GM12878 (cell line): Measurements from ENCODE around the gene TNKS2. TPM values are rescaled to one million over a fixed set of nuclear protein-coding genes. Genes with fewer than 3 reads are reported as not detected.

Source experiments
- ATAC-seq: fragments of 200-7000 bp; cut with Tn5 transposase; 3 replicates; pipeline ENCODE4 v1.9.1; 2020; ENCODE audit warnings: mild to moderate bottlenecking, moderate library complexity
- BruUV-seq: library from RNA; stranded (reverse); fragments of 400-500 nt; replicated peaks from 2 replicates; lab custom pipeline; 2021; lab: Mats Ljungman, UMichigan
- CTCF ChIA-PET: fragments of 300-600 bp; sonication (Branson Sonifier 250); formaldehyde crosslinking; extraction: SDS; loops from one replicate; lab custom pipeline; 2021; ENCODE audit warnings: inconsistent platforms; lab: Yijun Ruan, JAX
- POLR2A ChIA-PET: fragments of 350-600 bp; formaldehyde crosslinking; extraction: SDS; loops from one replicate; lab custom pipeline; 2021; ENCODE audit warnings: inconsistent platforms; lab: Charles Lee
- RAD21 ChIA-PET: fragments of 300-600 bp; sonication (Branson Sonifier 250); formaldehyde crosslinking; loops from one replicate; lab custom pipeline; 2023; ENCODE audit warnings: antibody characterized with exemption; ENCODE audit not compliant: unreplicated experiment; lab: Charles Lee
- SMC1A ChIA-PET: fragments of 300-600 bp; sonication (Branson Sonifier 250); formaldehyde crosslinking; loops from one replicate; lab custom pipeline; 2023; ENCODE audit not compliant: unreplicated experiment, uncharacterized antibody; lab: Charles Lee
- DNase-seq: peaks from one replicate; pipeline ENCODE4 v3.0.0-alpha.2; 2011; ENCODE audit warnings: low read depth, low spot score
- FAIRE-seq: peaks from 3 replicates; lab custom pipeline; 2011; peaks lifted over from hg19 to GRCh38; lab: Jason Lieb, UNC
- H2AFZ ChIP-seq: 2 replicates; pipeline ENCODE4 v1.6.0; 2011; ENCODE audit warnings: low read depth, low read length, control low read depth; ENCODE audit not compliant: control insufficient read depth
- H3K27ac ChIP-seq: 2 replicates; pipeline ENCODE4 v1.5.1; 2011; ENCODE audit warnings: control low read depth; ENCODE audit not compliant: control insufficient read depth, insufficient read depth
- H3K27me3 ChIP-seq, 2 experiments: replicated peaks in 1 of 2; 2 replicates each; pipeline versions ENCODE4 v1.6.0 to v1.6.1; 2011; ENCODE audit warnings: low read length in 1 of 2; ENCODE audit not compliant: control insufficient read depth in 2 of 2, insufficient read depth in 2 of 2
- H3K36me3 ChIP-seq, 2 experiments: 2 replicates each; pipeline ENCODE4 v1.5.1; 2011; ENCODE audit warnings: low read length in 1 of 2; ENCODE audit not compliant: control insufficient read depth in 2 of 2, insufficient read depth in 2 of 2
- H3K4me1 ChIP-seq: 2 replicates; pipeline ENCODE4 v1.6.1; 2011; ENCODE audit warnings: mild to moderate bottlenecking, low read length, moderate library complexity, mixed read lengths; ENCODE audit not compliant: control insufficient read depth, insufficient read depth
- H3K4me2 ChIP-seq: 2 replicates; pipeline ENCODE4 v1.6.0; 2011; ENCODE audit warnings: control low read depth; ENCODE audit not compliant: control insufficient read depth, insufficient read depth
- H3K4me3 ChIP-seq: fragments of 200-600 bp; sonication (generic); 2 replicates; pipeline ENCODE4 v1.5.1; 2016
- H3K79me2 ChIP-seq: 2 replicates; pipeline ENCODE4 v1.6.0; 2011; ENCODE audit warnings: low read length; ENCODE audit not compliant: control insufficient read depth, insufficient read depth
- H3K9ac ChIP-seq: 2 replicates; pipeline ENCODE4 v1.8.0; 2011; ENCODE audit warnings: low read length, control low read depth, mixed read lengths; ENCODE audit not compliant: control insufficient read depth, insufficient read depth
- H3K9me3 ChIP-seq: replicated peaks from 3 replicates; pipeline ENCODE4 v1.5.1; 2011; ENCODE audit warnings: mild to moderate bottlenecking, low read length; ENCODE audit not compliant: control insufficient read depth, insufficient read depth
- H4K20me1 ChIP-seq: 2 replicates; pipeline ENCODE4 v1.6.0; 2011; ENCODE audit not compliant: control insufficient read depth, insufficient read depth
- BRCA1 ChIP-seq: IDR thresholded peaks from 2 replicates; pipeline ENCODE4 v1.6.1; 2011; ENCODE audit warnings: low read depth, low read length, improper control_type of control experiment
- HDAC2 ChIP-seq: fragments of 200-600 bp; sonication (generic); IDR thresholded peaks from 2 replicates; pipeline ENCODE4 v1.6.1; 2017
- JUNB ChIP-seq: IDR thresholded peaks from 2 replicates; pipeline ENCODE4 v1.6.1; 2016; ENCODE audit warnings: antibody characterized with exemption, mild to moderate bottlenecking
- MYB ChIP-seq: fragments of 150-350 bp; IDR thresholded peaks from 2 replicates; pipeline ENCODE4 v1.6.1; 2014; ENCODE audit warnings: mild to moderate bottlenecking, low read depth, low read length, borderline replicate concordance
- RAD21 ChIP-seq: IDR thresholded peaks from 2 replicates; pipeline ENCODE4 v1.6.1; 2011; ENCODE audit warnings: mild to moderate bottlenecking, low read depth, low read length, moderate library complexity; ENCODE audit not compliant: insufficient read depth
- RAD51 ChIP-seq: fragments of 450-650 bp; IDR thresholded peaks from 2 replicates; pipeline ENCODE4 v1.6.1; 2016; ENCODE audit warnings: moderate library complexity, mild to moderate bottlenecking, inconsistent platforms
- SIX5 ChIP-seq: IDR thresholded peaks from 2 replicates; pipeline ENCODE4 v1.6.1; 2011; ENCODE audit warnings: mild to moderate bottlenecking, low read depth, low read length, moderate library complexity; ENCODE audit not compliant: severe bottlenecking
- SPI1 ChIP-seq: IDR thresholded peaks from 2 replicates; pipeline ENCODE4 v1.6.1; 2011; ENCODE audit warnings: low read depth, mild to moderate bottlenecking, low read length, moderate library complexity, borderline replicate concordance; ENCODE audit not compliant: insufficient read depth
- SREBF2 ChIP-seq: IDR thresholded peaks from 2 replicates; pipeline ENCODE4 v1.6.1; 2012; ENCODE audit warnings: mild to moderate bottlenecking, low read length
- SRF ChIP-seq, 2 experiments: IDR thresholded peaks; 2 replicates each; pipeline ENCODE4 v1.6.1; 2011; ENCODE audit warnings: low read depth in 2 of 2, low read length in 2 of 2, mild to moderate bottlenecking in 1 of 2, moderate library complexity in 1 of 2
- YBX1 ChIP-seq: fragments of 450-650 bp; IDR thresholded peaks from 2 replicates; pipeline ENCODE4 v1.6.1; 2016; ENCODE audit warnings: antibody characterized with exemption
- ZBED1 ChIP-seq: IDR thresholded peaks from 2 replicates; pipeline ENCODE4 v1.6.1; 2016; ENCODE audit warnings: borderline replicate concordance
- WGBS: methylation state at CpG from one replicate; pipeline ENCODE4 v1.1.6; 2016; ENCODE audit warnings: low lambda C conversion rate; ENCODE audit not compliant: insufficient replicate concordance, insufficient coverage; ENCODE audit errors: missing lambda C conversion rate; 5-methylcytosine and 5-hydroxymethylcytosine counted together
- in situ Hi-C: fragments of 300-500 bp; cut with MboI; formaldehyde crosslinking; loops from 9 replicates; pipeline ENCODE4 v1.14.3; 2018; ENCODE audit warnings: mixed read lengths
- intact Hi-C: fragments of 100-400 bp; cut with micrococcal nuclease; formaldehyde crosslinking; loops from one replicate; pipeline ENCODE4 v1.14.2; 2022; ENCODE audit not compliant: unreplicated experiment
- polyA plus RNA-seq, 11 experiments: library from polyadenylated mRNA; depleted of rRNA in 4 of 11; unstranded in 6 of 11; stranded (reverse) in 5 of 11; fragments of >200 nt; fragmentation: Nextera tagmentation in 4 of 11; fragmentation: Illumina TruSeq in 1 of 11; extraction: Ambion mirVana in 4 of 11; extraction: Trizol in 1 of 11; gene quantifications; 1 replicate in 1 of 11; 2 replicates in 10 of 11; pipeline versions ENCODE4 v1.2.1 to v1.2.3, GENCODE V29; 2011 to 2016; ENCODE audit warnings: inconsistent platforms in 2 of 11, missing spikeins in 2 of 11, low read depth in 1 of 11
- total RNA-seq, 4 experiments: library from RNA; depleted of rRNA in 3 of 4; stranded (reverse); fragments of >200 nt in 3 of 4; fragmentation: Illumina TruSeq in 1 of 4; extraction: Trizol in 1 of 4; gene quantifications; 2 replicates each; pipeline versions ENCODE4 v1.2.1 to v1.2.3, GENCODE V29; 2013 to 2021
- TF ChIP-seq, protein P1 (sequence below), 3 experiments: IDR thresholded peaks in 2 of 3; conservative IDR thresholded peaks in 1 of 3; 2 replicates each; pipeline ENCODE4 v1.5.1; 2011; ENCODE audit warnings: low read depth in 3 of 3, low read length in 3 of 3, mild to moderate bottlenecking in 3 of 3, control low read depth in 2 of 3, moderate library complexity in 2 of 3, inconsistent platforms in 1 of 3, mixed read lengths in 1 of 3; ENCODE audit not compliant: control insufficient read depth in 2 of 3, insufficient read depth in 1 of 3; ENCODE audit errors: extremely low read depth in 1 of 3

The TNKS2 gene
- total and polyA plus RNA-seq, 10 of the 15 experiments (the other 5 are each of a cell fraction or from before 2014, with no cell fraction given), result 2.9 to 24.2 (median 6.9) TPM

DNA sequence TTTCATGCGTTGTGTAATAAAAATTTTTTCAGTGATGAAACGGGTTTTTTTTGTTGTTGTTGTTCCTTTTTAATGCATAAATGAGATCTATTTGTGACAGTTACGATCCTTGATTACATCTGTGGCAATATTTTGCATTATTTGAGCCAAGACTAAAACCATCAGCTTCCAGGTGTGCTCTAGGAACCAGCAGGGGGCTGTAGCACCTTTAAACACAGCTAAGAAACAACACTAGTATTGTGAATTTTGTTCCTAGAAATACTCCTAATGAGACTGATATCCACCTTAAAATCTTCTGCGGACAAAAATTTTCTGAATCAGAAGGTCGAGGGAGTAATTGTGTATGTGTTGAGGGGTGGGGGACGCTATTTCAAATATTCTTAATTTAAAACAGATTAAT, 58.4 kb downstream of the TNKS2 start:
- ATAC-seq (no peak), DNase-seq (no peak), FAIRE-seq (no peak)
- H3K9ac ChIP-seq, result no peak overlapping the region
- no peak for TF ChIP-seq JUNB
- peak; percentile 26; the same call in 1 of the 2 replicates for TF ChIP-seq RAD21
- TF ChIP-seq BRCA1, result no peak
- TF ChIP-seq SREBF2, result no peak
- no peak for TF ChIP-seq MYB
- no peak for TF ChIP-seq ZBED1
- TF ChIP-seq YBX1, result no peak
- TF ChIP-seq, protein P1, sequence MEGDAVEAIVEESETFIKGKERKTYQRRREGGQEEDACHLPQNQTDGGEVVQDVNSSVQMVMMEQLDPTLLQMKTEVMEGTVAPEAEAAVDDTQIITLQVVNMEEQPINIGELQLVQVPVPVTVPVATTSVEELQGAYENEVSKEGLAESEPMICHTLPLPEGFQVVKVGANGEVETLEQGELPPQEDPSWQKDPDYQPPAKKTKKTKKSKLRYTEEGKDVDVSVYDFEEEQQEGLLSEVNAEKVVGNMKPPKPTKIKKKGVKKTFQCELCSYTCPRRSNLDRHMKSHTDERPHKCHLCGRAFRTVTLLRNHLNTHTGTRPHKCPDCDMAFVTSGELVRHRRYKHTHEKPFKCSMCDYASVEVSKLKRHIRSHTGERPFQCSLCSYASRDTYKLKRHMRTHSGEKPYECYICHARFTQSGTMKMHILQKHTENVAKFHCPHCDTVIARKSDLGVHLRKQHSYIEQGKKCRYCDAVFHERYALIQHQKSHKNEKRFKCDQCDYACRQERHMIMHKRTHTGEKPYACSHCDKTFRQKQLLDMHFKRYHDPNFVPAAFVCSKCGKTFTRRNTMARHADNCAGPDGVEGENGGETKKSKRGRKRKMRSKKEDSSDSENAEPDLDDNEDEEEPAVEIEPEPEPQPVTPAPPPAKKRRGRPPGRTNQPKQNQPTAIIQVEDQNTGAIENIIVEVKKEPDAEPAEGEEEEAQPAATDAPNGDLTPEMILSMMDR (IDR thresholded peaks at IDR 0.05 in 2 of 3, conservative IDR thresholded peaks at IDR 0.05 in 1 of 3; ENCODE audit: control insufficient read depth in 2 of 3, extremely low read depth in 1 of 3, insufficient read depth in 1 of 3, low read depth in 3 of 3, low read length in 3 of 3), result peak; percentile 24 to 33 (median 29); a peak in 2 of 6 replicates
- TF ChIP-seq HDAC2, result no peak
- TF ChIP-seq SRF (IDR thresholded peaks at IDR 0.05; ENCODE audit: low read depth in 2 of 2, low read length in 2 of 2), result no peak
- no peak for TF ChIP-seq SIX5
- no peak for TF ChIP-seq RAD51
- TF ChIP-seq SPI1, result no peak
- POLR2A ChIA-PET, result no interaction called here
- no peaks in the 10 kb centered on the region for H3K4me1 ChIP-seq
- 82% methylated on average over 6 of the region's 6 CpGs for WGBS
- H3K9me3 ChIP-seq, result no peaks in the 10 kb centered on the region
- CTCF ChIA-PET, result interaction anchor here (0.9 to 2.2 kb wide), 4 partner anchors 13 to 57 kb away, joined by 3 to 7 read pairs (median 4); no protein-coding TSS in a partner anchor
- H3K4me2 ChIP-seq, result no peak overlapping the region
- in situ Hi-C loops (no loop called here), intact Hi-C loops (loop anchor here (2.0 kb wide), 1 partner anchor 52 kb away; the partner anchor contains the start of gene FGFBP3)
- no peak overlapping the region for H3K27ac ChIP-seq
- no peak overlapping the region for H3K4me3 ChIP-seq
- RAD21 ChIA-PET, result interaction anchor here (0.9 kb wide), 1 partner anchor 56 kb away, joined by 3 read pairs; no protein-coding TSS in a partner anchor
- no peak overlapping the region for H2AFZ ChIP-seq
- no peaks in the 10 kb centered on the region for H3K27me3 ChIP-seq
- no peaks in the 10 kb centered on the region for H3K79me2 ChIP-seq
- H3K36me3 ChIP-seq, result peaks cover 0 to under 1% of the 10 kb centered on the region in 2 experiments; a peak in 1 of 4 replicates
- SMC1A ChIA-PET, result interaction anchor here (0.5 to 2.3 kb wide), 3 partner anchors 12 to 177 kb away, joined by 3 to 6 read pairs (median 3); no protein-coding TSS in a partner anchor
- BruUV-seq, result no TSS peak
- H4K20me1 ChIP-seq, result no peaks in the 10 kb centered on the region
